ENCODE results near the gene IQCE. TPM values are rescaled to one million over a fixed set of nuclear protein-coding genes. Genes with fewer than 3 reads are reported as not detected.

IQCE gene
- total RNA-seq, 3 donors from 2014 or later (not counting 1 experiment from before 2014, with no cell fraction given) = 9.6 to 13.5 (median 11.3) TPM

DNA sequence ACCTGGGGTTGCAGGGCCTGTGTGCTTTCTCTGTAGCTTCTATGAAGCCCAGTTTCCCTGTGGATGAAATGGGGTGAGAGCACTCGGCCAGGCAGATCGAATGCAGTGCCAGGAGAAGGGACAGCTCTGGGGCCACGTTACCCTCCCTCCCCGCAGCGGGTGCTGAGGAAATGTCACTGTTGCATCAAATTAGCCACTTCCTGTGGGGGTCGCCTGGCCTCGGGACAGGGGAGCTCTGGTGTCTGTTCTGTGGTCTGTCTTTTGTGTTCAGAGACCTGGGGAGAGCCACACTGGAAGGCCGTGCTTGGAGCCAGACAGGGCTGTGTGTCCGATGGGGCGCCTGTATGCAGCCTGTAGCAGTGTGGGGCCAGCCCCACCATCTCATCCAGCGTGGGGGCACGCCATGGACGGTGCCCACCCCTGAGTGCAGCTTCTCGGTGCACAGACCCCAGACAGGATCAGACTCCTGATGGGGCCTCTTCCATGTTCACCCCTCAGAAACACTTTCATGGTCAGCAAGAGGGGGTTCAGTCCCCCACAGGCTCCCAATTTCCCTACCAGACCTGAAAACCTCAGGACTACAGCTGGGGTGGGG lies 86.6 kb downstream of the IQCE start:
- H3K4me3 Mint-ChIP-seq = peak overlapping the region; percentile 91
- intact Hi-C loops (cut with micrococcal nuclease) = no loop called here
- no peaks in the 10 kb centered on the region for H3K36me3 Mint-ChIP-seq
- H3K9me3 Mint-ChIP-seq = no peaks in the 10 kb centered on the region
- H3K9me3 ChIP-seq (ENCODE audit: control insufficient read depth, insufficient read depth, low read length) = no peaks in the 10 kb centered on the region
- peaks cover 45% of the 10 kb centered on the region for H3K4me1 ChIP-seq (ENCODE audit: control insufficient read depth, insufficient read depth, low read length)
- H3K27me3 ChIP-seq (ENCODE audit: control insufficient read depth, insufficient read depth, low read length) = no peaks in the 10 kb centered on the region
- WGBS (ENCODE audit: insufficient coverage) = 0% methylated on average over 14 of the region's 14 CpGs
- H3K27ac Mint-ChIP-seq = peak overlapping the region; percentile 74 to 88
- H3K27ac ChIP-seq (ENCODE audit: low read length) = peak overlapping the region; percentile 53
- H3K4me3 ChIP-seq (ENCODE audit: low read length) = peak overlapping the region; percentile 24
- H3K4me1 Mint-ChIP-seq = peaks cover 15 to 33% of the 10 kb centered on the region in 2 donors
- DNase-seq = peak; percentile 56 to 60
- peak; percentile 75 to 86 (median 82) for ATAC-seq
- peaks cover 2% of the 10 kb centered on the region for H3K36me3 ChIP-seq (ENCODE audit: control insufficient read depth, insufficient read depth, low read length)
- TF ChIP-seq, protein P1, sequence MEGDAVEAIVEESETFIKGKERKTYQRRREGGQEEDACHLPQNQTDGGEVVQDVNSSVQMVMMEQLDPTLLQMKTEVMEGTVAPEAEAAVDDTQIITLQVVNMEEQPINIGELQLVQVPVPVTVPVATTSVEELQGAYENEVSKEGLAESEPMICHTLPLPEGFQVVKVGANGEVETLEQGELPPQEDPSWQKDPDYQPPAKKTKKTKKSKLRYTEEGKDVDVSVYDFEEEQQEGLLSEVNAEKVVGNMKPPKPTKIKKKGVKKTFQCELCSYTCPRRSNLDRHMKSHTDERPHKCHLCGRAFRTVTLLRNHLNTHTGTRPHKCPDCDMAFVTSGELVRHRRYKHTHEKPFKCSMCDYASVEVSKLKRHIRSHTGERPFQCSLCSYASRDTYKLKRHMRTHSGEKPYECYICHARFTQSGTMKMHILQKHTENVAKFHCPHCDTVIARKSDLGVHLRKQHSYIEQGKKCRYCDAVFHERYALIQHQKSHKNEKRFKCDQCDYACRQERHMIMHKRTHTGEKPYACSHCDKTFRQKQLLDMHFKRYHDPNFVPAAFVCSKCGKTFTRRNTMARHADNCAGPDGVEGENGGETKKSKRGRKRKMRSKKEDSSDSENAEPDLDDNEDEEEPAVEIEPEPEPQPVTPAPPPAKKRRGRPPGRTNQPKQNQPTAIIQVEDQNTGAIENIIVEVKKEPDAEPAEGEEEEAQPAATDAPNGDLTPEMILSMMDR (IDR thresholded peaks at IDR 0.05) = no peak
- H3K27me3 Mint-ChIP-seq (ENCODE audit: low read depth in 2 of 2) = no peaks in the 10 kb centered on the region

DNA sequence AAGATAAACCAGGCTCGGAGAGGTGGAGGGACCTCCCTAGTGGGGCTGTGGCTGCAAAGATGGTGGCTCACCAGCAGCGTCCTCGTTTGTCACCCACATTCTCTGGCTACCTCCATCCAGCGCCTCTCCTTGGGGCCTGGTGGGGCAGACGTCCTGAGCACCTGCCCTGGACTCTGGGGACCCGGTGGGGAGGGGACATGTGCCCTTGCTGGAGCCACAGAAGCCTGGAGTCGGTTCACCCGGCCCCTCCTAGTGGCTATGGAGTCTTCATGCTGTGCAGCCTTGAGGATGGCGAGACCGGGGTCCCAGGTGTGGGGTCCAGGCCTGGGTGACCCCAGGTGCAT lies 87.5 kb downstream of the IQCE start:
- DNase-seq = no peak
- Histone ChIP-seq H3K9me3 (ENCODE audit: control insufficient read depth, insufficient read depth, low read length) (no peaks in the 10 kb centered on the region), H3K4me1 (ENCODE audit: control insufficient read depth, insufficient read depth, low read length) (peaks cover 39% of the 10 kb centered on the region), H3K27me3 (ENCODE audit: control insufficient read depth, insufficient read depth, low read length) (no peaks in the 10 kb centered on the region), H3K27ac (ENCODE audit: low read length) (no peak overlapping the region), H3K36me3 (ENCODE audit: control insufficient read depth, insufficient read depth, low read length) (peaks cover 2% of the 10 kb centered on the region), H3K4me3 (ENCODE audit: low read length) (no peak overlapping the region)
- H3K4me3 Mint-ChIP-seq = peak overlapping the region; percentile 6
- H3K27ac Mint-ChIP-seq = peak overlapping the region in 1 of 2 donors; percentile 88
- TF ChIP-seq, protein P1 (IDR thresholded peaks at IDR 0.05) = no peak
- H3K4me1 Mint-ChIP-seq = peaks cover 15 to 38% of the 10 kb centered on the region in 2 donors
- intact Hi-C loops (cut with micrococcal nuclease) = no loop called here
- H3K36me3 Mint-ChIP-seq = no peaks in the 10 kb centered on the region
- 81% methylated on average over 10 of the region's 10 CpGs for WGBS (ENCODE audit: insufficient coverage)
- no peaks in the 10 kb centered on the region for H3K9me3 Mint-ChIP-seq
- H3K27me3 Mint-ChIP-seq (ENCODE audit: low read depth in 2 of 2) = no peaks in the 10 kb centered on the region
- ATAC-seq = no peak

DNA sequence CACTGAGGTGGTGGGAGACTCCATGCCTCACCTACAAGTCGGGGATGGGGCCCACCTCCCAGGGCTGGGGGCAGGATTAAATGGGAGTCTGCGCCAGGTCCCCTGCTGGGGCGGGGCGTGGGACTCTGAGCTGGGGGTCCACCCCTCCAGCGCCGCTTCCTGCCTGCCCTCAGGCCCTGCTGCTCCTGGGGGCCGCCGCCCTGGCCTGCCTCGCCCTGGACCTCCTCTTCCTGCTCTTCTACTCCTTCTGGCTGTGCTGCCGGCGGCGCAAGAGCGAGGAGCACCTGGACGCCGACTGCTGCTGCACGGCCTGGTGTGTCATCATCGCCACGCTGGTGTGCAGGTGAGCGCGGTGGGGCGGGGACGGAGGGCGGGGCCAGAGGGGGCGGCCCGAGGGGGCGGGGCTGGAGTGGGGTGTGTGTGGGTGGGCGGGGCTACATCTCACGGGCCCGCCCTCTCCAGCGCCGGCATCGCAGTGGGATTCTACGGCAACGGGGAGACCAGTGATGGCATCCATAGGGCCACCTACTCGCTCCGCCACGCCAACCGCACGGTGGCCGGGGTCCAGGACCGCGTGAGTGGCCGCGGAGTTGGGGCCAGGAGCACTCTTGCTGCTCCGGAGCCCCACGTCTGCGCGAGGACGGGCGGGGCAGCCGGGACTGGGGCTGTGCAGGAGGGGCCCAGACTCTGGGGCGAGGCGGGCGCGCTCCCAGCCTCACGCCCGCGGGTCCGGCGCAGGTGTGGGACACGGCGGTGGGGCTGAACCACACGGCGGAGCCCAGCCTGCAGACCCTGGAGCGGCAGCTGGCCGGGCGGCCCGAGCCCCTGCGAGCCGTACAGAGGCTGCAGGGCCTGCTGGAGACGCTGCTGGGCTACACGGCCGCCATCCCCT lies 88.1 kb downstream of the IQCE start:
- no peaks in the 10 kb centered on the region for H3K27me3 ChIP-seq (ENCODE audit: control insufficient read depth, insufficient read depth, low read length)
- intact Hi-C loops (cut with micrococcal nuclease) = no loop called here
- no peak overlapping the region for H3K4me3 ChIP-seq (ENCODE audit: low read length)
- no peak overlapping the region for H3K27ac ChIP-seq (ENCODE audit: low read length)
- DNase-seq (no peak), ATAC-seq (no peak)
- H3K36me3 Mint-ChIP-seq = no peaks in the 10 kb centered on the region
- H3K27me3 Mint-ChIP-seq (ENCODE audit: low read depth in 2 of 2) = no peaks in the 10 kb centered on the region
- no peaks in the 10 kb centered on the region for H3K9me3 Mint-ChIP-seq
- peaks cover 2% of the 10 kb centered on the region for H3K36me3 ChIP-seq (ENCODE audit: control insufficient read depth, insufficient read depth, low read length)
- no peaks in the 10 kb centered on the region for H3K9me3 ChIP-seq (ENCODE audit: control insufficient read depth, insufficient read depth, low read length)
- no peak overlapping the region for H3K27ac Mint-ChIP-seq
- 95% methylated on average over 68 of the region's 73 CpGs for WGBS (ENCODE audit: insufficient coverage)
- TF ChIP-seq, protein P1 (IDR thresholded peaks at IDR 0.05) = no peak
- H3K4me1 ChIP-seq (ENCODE audit: control insufficient read depth, insufficient read depth, low read length) = peaks cover 32% of the 10 kb centered on the region
- H3K4me1 Mint-ChIP-seq = peaks cover 15 to 38% of the 10 kb centered on the region in 2 donors
- no peak overlapping the region for H3K4me3 Mint-ChIP-seq

Measured in natural killer cell (primary cell).